WTC11 (cell line): ENCODE measurements around the gene PGBD5.

Experiments
- CREB1 ChIP-seq: sonication (generic); formaldehyde crosslinking; IDR thresholded peaks from 2 replicates; pipeline ENCODE4 v1.8.0; 2023; ENCODE audit warnings: mild to moderate bottlenecking, missing genetic modification reagents
- CREM ChIP-seq: sonication (generic); formaldehyde crosslinking; IDR thresholded peaks from 2 replicates; pipeline ENCODE4 v1.8.1; 2022; ENCODE audit warnings: mild to moderate bottlenecking, missing genetic modification reagents, moderate library complexity
- CTCF ChIP-seq: fragments of 200-600 bp; IDR thresholded peaks from 2 replicates; pipeline ENCODE4 v1.8.0; 2022; ENCODE audit warnings: antibody characterized with exemption
- FOXJ3 ChIP-seq: sonication (generic); formaldehyde crosslinking; IDR thresholded peaks from 2 replicates; pipeline ENCODE4 v1.9.0; 2021; ENCODE audit warnings: missing genetic modification reagents, mild to moderate bottlenecking, borderline replicate concordance
- FOXP1 ChIP-seq: sonication (generic); formaldehyde crosslinking; IDR thresholded peaks from 2 replicates; pipeline ENCODE4 v1.8.0; 2022; ENCODE audit warnings: missing genetic modification reagents, mild to moderate bottlenecking, moderate library complexity, borderline replicate concordance

- TF ChIP-seq CREM (CRISPR knock-in tag) (no peak), FOXJ3 (CRISPR knock-in tag) (no peak), CTCF (no peak), CREB1 (CRISPR knock-in tag) (no peak), FOXP1 (no peak)
Observed at GRCh38 chr1:230323686-230324085, 102.4 kb downstream of the PGBD5 start.
